ENCODE results near the gene NCK2.

GRCh38 chr2:105917688-105918087 is 173.0 kb downstream of the NCK2 start:
- TF ChIP-seq CTCF (IDR thresholded peaks at IDR 0.05): no peak
- no peak for TF ChIP-seq POLR2A (IDR thresholded peaks at IDR 0.05)

Data from thyroid gland (tissue), 4 donors.